Hematopoietic multipotent progenitor cell treated with erythropoietin and hydrocortisone succinate and interleukin-3 and kit ligand, for 15 days (in vitro differentiated cells): ENCODE results near the gene CCDC142.
A peak's percentile ranks its signal among the peaks of the same experiment; 100 is the strongest.
"Not testable (repeated sequence)": the region's sequence is repeated elsewhere in the genome, so short reads cannot be mapped to it uniquely, and the experiment has no call there.

Experiments used
- DNase-seq: peaks from one replicate; pipeline ENCODE4 v3.0.0-alpha.2; 2015; ENCODE audit warnings: low spot score

CCDC142 gene

GRCh38 chr2:74498500-74499266 lies 15.9 kb upstream of the CCDC142 start:
- no peak for DNase-seq

GRCh38 chr2:74497777-74498499 lies 15.1 kb upstream of the CCDC142 start:
- DNase-seq, result no peak

- DNase-seq, result peak; percentile 20
These were observed 14.4 kb upstream of the CCDC142 start for GRCh38 chr2:74496997-74497776.

- no peak for DNase-seq
These were observed 12.6 kb upstream of the CCDC142 start for GRCh38 chr2:74495440-74495839.

- no peak for DNase-seq
These were observed 10.7 kb upstream of the CCDC142 start for GRCh38 chr2:74493546-74493945.

GRCh38 chr2:74491648-74492544 lies 9.1 kb upstream of the CCDC142 start:
- no peak for DNase-seq

- no peak for DNase-seq
These were observed 7.1 kb upstream of the CCDC142 start for GRCh38 chr2:74489906-74490305.

- DNase-seq, result no peak
These were observed 6.1 kb upstream of the CCDC142 start for GRCh38 chr2:74488643-74489481.

- no peak for DNase-seq
These were observed 3.3 kb upstream of the CCDC142 start for GRCh38 chr2:74486141-74486540.

- not testable (repeated sequence) for DNase-seq
These were observed 922 bp upstream of the CCDC142 start for GRCh38 chr2:74483675-74484164.

GRCh38 chr2:74481961-74482800 lies 617 bp downstream of the CCDC142 start:
- peak; percentile 18 for DNase-seq

GRCh38 chr2:74481431-74481830 lies 1.4 kb downstream of the CCDC142 start:
- DNase-seq, result no peak

GRCh38 chr2:74474899-74475298 lies 7.9 kb downstream of the CCDC142 start:
- DNase-seq, result no peak

- DNase-seq, result no peak
These were observed 8.3 kb downstream of the CCDC142 start for GRCh38 chr2:74474481-74474880.

- no peak for DNase-seq
These were observed 9.9 kb downstream of the CCDC142 start for GRCh38 chr2:74472945-74473258.

- DNase-seq, result peak; percentile 95
These were observed 10.5 kb downstream of the CCDC142 start, which contains the start of gene MRPL53 for GRCh38 chr2:74472086-74472944. Gene MRPL53, minus strand, starts transcription at chr2:74472680. Its CDS starts 20 bp downstream, at chr2:74472660.

GRCh38 chr2:74471332-74472065 lies 11.3 kb downstream of the CCDC142 start:
- DNase-seq, result no peak

- DNase-seq, result not testable (repeated sequence)
These were observed 12.1 kb downstream of the CCDC142 start for GRCh38 chr2:74470742-74471141.
